GM18861 (cell line): Measurements from ENCODE around the gene ITPKB.

Source experiments
- ATAC-seq: cut with Tn5 transposase; IDR thresholded peaks from one replicate; pipeline ENCODE4 v1.9.1; 2021; ENCODE audit not compliant: unreplicated experiment

The ITPKB gene

GRCh38 chr1:226586650-226587422 is 152.2 kb downstream of the ITPKB start:
- ATAC-seq, result no peak

GRCh38 chr1:226586116-226586515 is 153.0 kb downstream of the ITPKB start:
- no peak for ATAC-seq

- no peak for ATAC-seq
These were observed 154.9 kb downstream of the ITPKB start for GRCh38 chr1:226584164-226584563.

GRCh38 chr1:226582966-226583365 is 156.1 kb downstream of the ITPKB start:
- ATAC-seq, result no peak
